A549 (cell line): Measurements from ENCODE around the gene MICOS13.

Source experiments
- TF ChIP-seq, protein P1 (sequence below): fragments of >200 bp; sonication (Bioruptor Twin); formaldehyde crosslinking; IDR thresholded peaks from 3 replicates; pipeline ENCODE4 v1.5.1; 2016
- TF ChIP-seq, protein P2 (sequence below): fragments of 200-600 bp; sonication (generic); IDR thresholded peaks from 2 replicates; pipeline ENCODE4 v1.6.1; 2016; ENCODE audit warnings: antibody characterized with exemption, mild to moderate bottlenecking, moderate library complexity

DNA sequence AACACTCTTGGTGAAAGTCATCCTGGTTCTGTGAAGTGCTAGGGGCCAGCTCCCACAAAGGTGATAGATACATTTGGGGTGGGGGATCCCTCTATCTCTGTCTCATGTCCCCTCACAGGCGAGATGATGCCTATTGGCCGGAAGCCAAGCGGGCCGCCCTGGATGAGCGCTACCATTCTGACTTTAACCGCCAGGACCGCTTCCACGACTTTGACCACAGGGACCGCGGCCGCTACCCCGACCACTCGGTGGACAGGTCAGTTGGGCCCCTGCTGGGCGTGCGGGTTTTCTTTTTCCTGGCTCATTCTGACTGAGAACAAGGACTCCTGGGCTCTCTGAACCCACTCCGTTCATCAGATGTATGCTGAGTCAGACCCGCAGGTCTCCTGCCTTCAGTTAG lies 16.4 kb downstream of the MICOS13 start:
- TF ChIP-seq, protein P1, sequence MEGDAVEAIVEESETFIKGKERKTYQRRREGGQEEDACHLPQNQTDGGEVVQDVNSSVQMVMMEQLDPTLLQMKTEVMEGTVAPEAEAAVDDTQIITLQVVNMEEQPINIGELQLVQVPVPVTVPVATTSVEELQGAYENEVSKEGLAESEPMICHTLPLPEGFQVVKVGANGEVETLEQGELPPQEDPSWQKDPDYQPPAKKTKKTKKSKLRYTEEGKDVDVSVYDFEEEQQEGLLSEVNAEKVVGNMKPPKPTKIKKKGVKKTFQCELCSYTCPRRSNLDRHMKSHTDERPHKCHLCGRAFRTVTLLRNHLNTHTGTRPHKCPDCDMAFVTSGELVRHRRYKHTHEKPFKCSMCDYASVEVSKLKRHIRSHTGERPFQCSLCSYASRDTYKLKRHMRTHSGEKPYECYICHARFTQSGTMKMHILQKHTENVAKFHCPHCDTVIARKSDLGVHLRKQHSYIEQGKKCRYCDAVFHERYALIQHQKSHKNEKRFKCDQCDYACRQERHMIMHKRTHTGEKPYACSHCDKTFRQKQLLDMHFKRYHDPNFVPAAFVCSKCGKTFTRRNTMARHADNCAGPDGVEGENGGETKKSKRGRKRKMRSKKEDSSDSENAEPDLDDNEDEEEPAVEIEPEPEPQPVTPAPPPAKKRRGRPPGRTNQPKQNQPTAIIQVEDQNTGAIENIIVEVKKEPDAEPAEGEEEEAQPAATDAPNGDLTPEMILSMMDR, result no peak
- TF ChIP-seq, protein P2, sequence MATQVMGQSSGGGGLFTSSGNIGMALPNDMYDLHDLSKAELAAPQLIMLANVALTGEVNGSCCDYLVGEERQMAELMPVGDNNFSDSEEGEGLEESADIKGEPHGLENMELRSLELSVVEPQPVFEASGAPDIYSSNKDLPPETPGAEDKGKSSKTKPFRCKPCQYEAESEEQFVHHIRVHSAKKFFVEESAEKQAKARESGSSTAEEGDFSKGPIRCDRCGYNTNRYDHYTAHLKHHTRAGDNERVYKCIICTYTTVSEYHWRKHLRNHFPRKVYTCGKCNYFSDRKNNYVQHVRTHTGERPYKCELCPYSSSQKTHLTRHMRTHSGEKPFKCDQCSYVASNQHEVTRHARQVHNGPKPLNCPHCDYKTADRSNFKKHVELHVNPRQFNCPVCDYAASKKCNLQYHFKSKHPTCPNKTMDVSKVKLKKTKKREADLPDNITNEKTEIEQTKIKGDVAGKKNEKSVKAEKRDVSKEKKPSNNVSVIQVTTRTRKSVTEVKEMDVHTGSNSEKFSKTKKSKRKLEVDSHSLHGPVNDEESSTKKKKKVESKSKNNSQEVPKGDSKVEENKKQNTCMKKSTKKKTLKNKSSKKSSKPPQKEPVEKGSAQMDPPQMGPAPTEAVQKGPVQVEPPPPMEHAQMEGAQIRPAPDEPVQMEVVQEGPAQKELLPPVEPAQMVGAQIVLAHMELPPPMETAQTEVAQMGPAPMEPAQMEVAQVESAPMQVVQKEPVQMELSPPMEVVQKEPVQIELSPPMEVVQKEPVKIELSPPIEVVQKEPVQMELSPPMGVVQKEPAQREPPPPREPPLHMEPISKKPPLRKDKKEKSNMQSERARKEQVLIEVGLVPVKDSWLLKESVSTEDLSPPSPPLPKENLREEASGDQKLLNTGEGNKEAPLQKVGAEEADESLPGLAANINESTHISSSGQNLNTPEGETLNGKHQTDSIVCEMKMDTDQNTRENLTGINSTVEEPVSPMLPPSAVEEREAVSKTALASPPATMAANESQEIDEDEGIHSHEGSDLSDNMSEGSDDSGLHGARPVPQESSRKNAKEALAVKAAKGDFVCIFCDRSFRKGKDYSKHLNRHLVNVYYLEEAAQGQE, result no peak
